ENCODE data around the gene HDHD3. TPM values are rescaled to one million over a fixed set of nuclear protein-coding genes. Genes with fewer than 3 reads are reported as not detected.

HDHD3 gene
- 6.5 and 9.7 TPM in 2 replicates for total RNA-seq

GRCh38 chr9:113376634-113377567, at the start of gene HDHD3:
Gene HDHD3 (minus strand): TSS chr9:113376986. CDS start chr9:113374354, 2,632 bp downstream.

GRCh38 chr9:113410207-113410864, 33.5 kb upstream of the HDHD3 start, which contains the start of the genes C9orf43 and POLE3:
Gene C9orf43 (plus strand): TSS chr9:113410747. CDS start chr9:113413494, 2,747 bp downstream.
Gene POLE3 (minus strand): TSS chr9:113410675. CDS start chr9:113410293, 382 bp downstream.

GRCh38 chr9:113401027-113401792, 24.4 kb upstream of the HDHD3 start, which contains the start of gene ALAD:
Gene ALAD (minus strand): TSS chr9:113401284. CDS start chr9:113393559, 7,725 bp downstream.

GRCh38 chr9:113349445-113350094, 27.2 kb downstream of the HDHD3 start, which contains the start of gene BSPRY:
Gene BSPRY (plus strand): TSS chr9:113349541. CDS start chr9:113349580, 39 bp downstream.

GRCh38 chr9:113340011-113340699, 36.6 kb downstream of the HDHD3 start, which contains the start of gene WDR31:
Gene WDR31 (minus strand): TSS chr9:113340275. CDS start chr9:113332022, 8,253 bp downstream.

Other genes starting within 250 kb of the HDHD3 start
- 5.3 and 14.5 TPM in 2 replicates for gene SLC31A2, start 226.0 kb downstream of the HDHD3 start, total RNA-seq
- 9.9 and 21.0 TPM in 2 replicates for gene FKBP15, start 155.7 kb downstream of the HDHD3 start, total RNA-seq
- gene SLC31A1, start 155.4 kb downstream of the HDHD3 start, total RNA-seq, result 8.9 and 15.4 TPM in 2 replicates
- gene CDC26, start 101.4 kb downstream of the HDHD3 start, total RNA-seq, result 39.3 and 49.9 TPM in 2 replicates
- gene PRPF4, start 101.3 kb downstream of the HDHD3 start, total RNA-seq, result 20.2 and 29.1 TPM in 2 replicates
- not detected in 2 replicates for gene RNF183, start 73.6 kb downstream of the HDHD3 start, total RNA-seq
- 0.49 and 0.63 TPM in 2 replicates for gene WDR31, start 36.7 kb downstream of the HDHD3 start, total RNA-seq
- gene BSPRY, start 27.4 kb downstream of the HDHD3 start, total RNA-seq, result not detected in 2 replicates
- 16.0 and 24.0 TPM in 2 replicates for gene ALAD, start 24.3 kb upstream of the HDHD3 start, total RNA-seq
- 37.4 and 55.3 TPM in 2 replicates for gene POLE3, start 33.7 kb upstream of the HDHD3 start, total RNA-seq
- 0.16 and 0.44 TPM in 2 replicates for gene C9orf43, start 33.8 kb upstream of the HDHD3 start, total RNA-seq
- gene RGS3, start 86.7 kb upstream of the HDHD3 start, total RNA-seq, result 311 and 404 TPM in 2 replicates

Measured in bladder microvascular endothelial cell (primary cell).